ENCODE measurements around the gene ADCK2. TPM values are rescaled to one million over a fixed set of nuclear protein-coding genes. Genes with fewer than 3 reads are reported as not detected.

The ADCK2 gene
- total and polyA plus RNA-seq, 2 donors (not counting 3 experiments of a cell fraction or from before 2014, with no cell fraction given): 10.3 to 13.3 TPM

DNA sequence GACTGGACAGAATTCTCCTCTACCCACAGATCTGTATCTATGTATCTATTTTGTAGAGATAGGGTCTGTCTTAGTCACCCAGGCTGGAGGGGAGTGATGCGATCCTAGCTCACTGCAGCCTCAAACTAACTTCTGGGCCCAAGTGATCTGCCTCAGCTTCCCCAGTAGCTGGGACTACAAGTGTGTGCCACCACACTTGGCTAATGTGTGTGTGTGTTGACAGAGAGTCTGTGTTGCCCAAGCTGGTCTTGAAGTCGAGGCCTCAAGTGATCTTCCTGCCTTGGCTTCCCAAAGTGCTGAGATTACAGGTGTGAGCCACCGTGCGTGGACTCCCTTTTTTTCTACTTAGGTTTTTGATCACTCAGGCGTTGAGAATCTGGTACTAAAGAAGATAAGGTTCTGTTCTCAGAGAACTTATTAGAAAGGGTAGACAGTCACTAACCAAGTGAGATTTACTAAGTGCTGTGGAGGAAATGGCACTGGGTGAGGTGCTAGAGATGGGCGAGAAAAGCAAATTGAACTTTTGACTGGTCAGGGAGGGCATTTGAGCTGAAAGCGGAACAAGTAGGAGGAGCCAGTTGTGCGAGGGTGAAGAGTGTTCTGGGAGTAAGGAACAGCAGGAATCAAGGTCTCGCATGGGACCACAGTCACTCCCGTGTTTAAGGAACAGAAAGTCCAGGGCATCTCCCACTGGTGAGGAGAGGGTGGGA, 41.7 kb downstream of the ADCK2 start:
- H3K79me2 ChIP-seq (ENCODE audit: control insufficient read depth, insufficient read depth, low read length): no peaks in the 10 kb centered on the region
- ChIA-PET CTCF (no interaction called here), POLR2A (no interaction called here)
- H3K27ac ChIP-seq (ENCODE audit: insufficient read depth, low read depth, low read length): no peak overlapping the region
- no peaks in the 10 kb centered on the region for H3K27me3 ChIP-seq (ENCODE audit: control insufficient read depth in 2 of 2, insufficient read depth in 2 of 2, low read length in 2 of 2)
- peaks cover 0 to 2% of the 10 kb centered on the region in 2 experiments for H3K36me3 ChIP-seq (ENCODE audit: control insufficient read depth in 2 of 2, extremely low read depth in 1 of 2, insufficient read depth in 2 of 2, low read length in 2 of 2)
- DNase-seq (ENCODE audit: low read depth, low spot score): no peak
- FAIRE-seq: no peak
- peaks cover under 1% of the 10 kb centered on the region for H3K4me1 ChIP-seq (ENCODE audit: control insufficient read depth, extremely low read depth, insufficient read depth, low read length)
- H4K20me1 ChIP-seq (replicated peaks; ENCODE audit: control insufficient read depth, extremely low read depth, insufficient read depth, low read length): no peaks in the 10 kb centered on the region
- BruUV-seq (replicated peaks): no TSS peak
- no peaks in the 10 kb centered on the region for H3K9me3 ChIP-seq (replicated peaks; ENCODE audit: control insufficient read depth, insufficient read depth, low read length)
- no peak overlapping the region for H3K4me2 ChIP-seq (ENCODE audit: insufficient read depth, low read length)
- intact Hi-C loops (cut with micrococcal nuclease): no loop called here
- no peak overlapping the region for H2AFZ ChIP-seq (ENCODE audit: low read depth, low read length)
- no peak overlapping the region for H3K4me3 ChIP-seq (replicated peaks in 1 of 3; ENCODE audit: insufficient read depth in 1 of 3, low read depth in 1 of 3, low read length in 3 of 3)
- H3K9me1 ChIP-seq (replicated peaks; ENCODE audit: control insufficient read depth, extremely low read depth, insufficient read depth, low read length): no peaks in the 10 kb centered on the region
- dilution Hi-C loops (cut with MboI; ENCODE audit: extremely low pct_ligation_motif_present, low sequenced_read_pairs): no loop called here
- TF ChIP-seq, protein P1, sequence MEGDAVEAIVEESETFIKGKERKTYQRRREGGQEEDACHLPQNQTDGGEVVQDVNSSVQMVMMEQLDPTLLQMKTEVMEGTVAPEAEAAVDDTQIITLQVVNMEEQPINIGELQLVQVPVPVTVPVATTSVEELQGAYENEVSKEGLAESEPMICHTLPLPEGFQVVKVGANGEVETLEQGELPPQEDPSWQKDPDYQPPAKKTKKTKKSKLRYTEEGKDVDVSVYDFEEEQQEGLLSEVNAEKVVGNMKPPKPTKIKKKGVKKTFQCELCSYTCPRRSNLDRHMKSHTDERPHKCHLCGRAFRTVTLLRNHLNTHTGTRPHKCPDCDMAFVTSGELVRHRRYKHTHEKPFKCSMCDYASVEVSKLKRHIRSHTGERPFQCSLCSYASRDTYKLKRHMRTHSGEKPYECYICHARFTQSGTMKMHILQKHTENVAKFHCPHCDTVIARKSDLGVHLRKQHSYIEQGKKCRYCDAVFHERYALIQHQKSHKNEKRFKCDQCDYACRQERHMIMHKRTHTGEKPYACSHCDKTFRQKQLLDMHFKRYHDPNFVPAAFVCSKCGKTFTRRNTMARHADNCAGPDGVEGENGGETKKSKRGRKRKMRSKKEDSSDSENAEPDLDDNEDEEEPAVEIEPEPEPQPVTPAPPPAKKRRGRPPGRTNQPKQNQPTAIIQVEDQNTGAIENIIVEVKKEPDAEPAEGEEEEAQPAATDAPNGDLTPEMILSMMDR (IDR thresholded peaks at IDR 0.05; ENCODE audit: extremely low read depth in 1 of 2, insufficient read depth in 1 of 2, low read depth in 1 of 2, low read length in 2 of 2): no peak
- no peak for TF ChIP-seq GATA2 (IDR thresholded peaks at IDR 0.05; ENCODE audit: insufficient read depth, insufficient read length, low read depth, low read length)
- TF ChIP-seq FOS (IDR thresholded peaks at IDR 0.05; ENCODE audit: borderline replicate concordance, insufficient read depth, low read length): no peak
- TF ChIP-seq EZH2 (IDR thresholded peaks at IDR 0.05; ENCODE audit: borderline replicate concordance, low read depth, low read length, severe bottlenecking): no peak
- TF ChIP-seq POLR2A (IDR thresholded peaks at IDR 0.05; ENCODE audit: low read depth, low read length): no peak
- TF ChIP-seq MYC (IDR thresholded peaks at IDR 0.05; ENCODE audit: low read depth, low read length): no peak
- TF ChIP-seq JUN (IDR thresholded peaks at IDR 0.05; ENCODE audit: borderline replicate concordance, insufficient read depth, insufficient read length, low read depth): no peak
- TF ChIP-seq, protein P2, sequence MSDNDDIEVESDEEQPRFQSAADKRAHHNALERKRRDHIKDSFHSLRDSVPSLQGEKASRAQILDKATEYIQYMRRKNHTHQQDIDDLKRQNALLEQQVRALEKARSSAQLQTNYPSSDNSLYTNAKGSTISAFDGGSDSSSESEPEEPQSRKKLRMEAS (IDR thresholded peaks at IDR 0.05; ENCODE audit: insufficient read depth, insufficient read length): no peak
- TF ChIP-seq POLR2AphosphoS5 (IDR thresholded peaks at IDR 0.05; ENCODE audit: insufficient read depth, low read depth, low read length): no peak
- H3K9ac ChIP-seq (replicated peaks; ENCODE audit: extremely low read depth, insufficient read depth, low read length): no peak overlapping the region
